Endothelial cell (in vitro differentiated cells): ENCODE data around the gene LMF1. TPM values are rescaled to one million over a fixed set of nuclear protein-coding genes. Genes with fewer than 3 reads are reported as not detected.

Experiments used
- DNase-seq: peaks from one replicate; pipeline ENCODE4 v3.0.0; 2021; ENCODE audit warnings: low spot score
- H3K27ac Mint-ChIP-seq: one replicate; pipeline ENCODE4 v1.8.0; 2021; ENCODE audit warnings: mixed read lengths, inconsistent platforms; ENCODE audit not compliant: unreplicated experiment
- H3K27me3 Mint-ChIP-seq: one replicate; pipeline ENCODE4 v1.8.0; 2021; ENCODE audit warnings: mild to moderate bottlenecking, moderate library complexity, mixed read lengths, inconsistent platforms; ENCODE audit not compliant: unreplicated experiment
- H3K36me3 Mint-ChIP-seq: one replicate; pipeline ENCODE4 v1.8.0; 2021; ENCODE audit warnings: mild to moderate bottlenecking, low read depth, mixed read lengths, inconsistent platforms; ENCODE audit not compliant: unreplicated experiment
- H3K4me1 Mint-ChIP-seq: one replicate; pipeline ENCODE4 v1.8.0; 2021; ENCODE audit warnings: mild to moderate bottlenecking, mixed read lengths, inconsistent platforms; ENCODE audit not compliant: unreplicated experiment
- H3K4me3 Mint-ChIP-seq: one replicate; pipeline ENCODE4 v1.8.0; 2021; ENCODE audit warnings: mild to moderate bottlenecking, mixed read lengths, inconsistent platforms; ENCODE audit not compliant: unreplicated experiment
- H3K9me3 Mint-ChIP-seq: one replicate; pipeline ENCODE4 v1.8.0; 2021; ENCODE audit warnings: mixed read lengths, inconsistent platforms; ENCODE audit not compliant: unreplicated experiment
- total RNA-seq: library from RNA; stranded (reverse); fragmentation: NEBNext Ultra II Directional; extraction: Animal tissue kit (Norgen Biotek cat#: 25700); gene quantifications from one replicate; pipeline ENCODE4 v1.2.1, GENCODE V29; 2021; ENCODE audit not compliant: unreplicated experiment
- TF ChIP-seq, protein P1 (sequence below): fragments of 200-600 bp; sonication (generic); IDR thresholded peaks from one replicate; pipeline ENCODE4 v1.5.0; 2021; ENCODE audit warnings: antibody characterized with exemption; ENCODE audit not compliant: unreplicated experiment

Gene LMF1
- total RNA-seq, 1 donor from 2014 or later: 21.7 TPM

DNA sequence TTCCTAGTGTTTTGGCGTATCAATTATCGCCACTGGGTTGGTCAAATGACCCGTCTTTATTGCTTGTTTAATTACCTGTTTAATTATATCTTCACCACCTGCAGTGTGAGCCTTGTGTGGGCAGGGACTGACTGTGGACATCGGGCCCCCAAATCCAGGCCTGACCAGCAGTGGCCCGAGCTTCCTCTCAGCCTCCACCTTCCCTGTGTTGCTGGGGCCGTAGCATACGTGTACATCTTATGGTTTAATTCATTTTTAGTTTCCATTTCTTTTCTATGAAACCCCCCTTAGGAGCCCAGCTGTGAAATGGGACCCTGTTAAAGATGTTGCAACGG is 1.2 kb upstream of the LMF1 start:
- H3K36me3 Mint-ChIP-seq: no peaks in the 10 kb centered on the region
- peak overlapping the region; percentile 86 for H3K27ac Mint-ChIP-seq
- no peak for DNase-seq
- peaks cover 13% of the 10 kb centered on the region for H3K27me3 Mint-ChIP-seq
- TF ChIP-seq, protein P1, sequence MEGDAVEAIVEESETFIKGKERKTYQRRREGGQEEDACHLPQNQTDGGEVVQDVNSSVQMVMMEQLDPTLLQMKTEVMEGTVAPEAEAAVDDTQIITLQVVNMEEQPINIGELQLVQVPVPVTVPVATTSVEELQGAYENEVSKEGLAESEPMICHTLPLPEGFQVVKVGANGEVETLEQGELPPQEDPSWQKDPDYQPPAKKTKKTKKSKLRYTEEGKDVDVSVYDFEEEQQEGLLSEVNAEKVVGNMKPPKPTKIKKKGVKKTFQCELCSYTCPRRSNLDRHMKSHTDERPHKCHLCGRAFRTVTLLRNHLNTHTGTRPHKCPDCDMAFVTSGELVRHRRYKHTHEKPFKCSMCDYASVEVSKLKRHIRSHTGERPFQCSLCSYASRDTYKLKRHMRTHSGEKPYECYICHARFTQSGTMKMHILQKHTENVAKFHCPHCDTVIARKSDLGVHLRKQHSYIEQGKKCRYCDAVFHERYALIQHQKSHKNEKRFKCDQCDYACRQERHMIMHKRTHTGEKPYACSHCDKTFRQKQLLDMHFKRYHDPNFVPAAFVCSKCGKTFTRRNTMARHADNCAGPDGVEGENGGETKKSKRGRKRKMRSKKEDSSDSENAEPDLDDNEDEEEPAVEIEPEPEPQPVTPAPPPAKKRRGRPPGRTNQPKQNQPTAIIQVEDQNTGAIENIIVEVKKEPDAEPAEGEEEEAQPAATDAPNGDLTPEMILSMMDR: no peak
- H3K4me1 Mint-ChIP-seq: peaks cover 5% of the 10 kb centered on the region
- H3K4me3 Mint-ChIP-seq: peak overlapping the region; percentile 85
- H3K9me3 Mint-ChIP-seq: no peaks in the 10 kb centered on the region

DNA sequence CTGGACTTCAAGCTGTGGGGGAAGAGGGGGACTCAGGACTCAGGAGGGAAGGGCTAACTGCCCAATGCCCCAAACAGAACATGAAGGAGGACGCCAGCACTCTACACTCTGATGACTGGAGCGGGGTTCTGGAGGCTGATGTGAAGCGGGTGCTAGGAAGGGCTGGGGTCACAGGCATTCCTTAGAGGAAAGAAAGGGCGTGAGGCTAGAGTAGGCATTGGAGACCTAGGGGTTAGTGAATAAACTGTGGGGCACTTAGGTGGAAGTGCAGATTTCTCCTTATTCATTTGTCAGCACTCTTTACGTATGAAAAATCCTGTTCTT is 760 bp upstream of the LMF1 start:
- Mint-ChIP-seq H3K9me3 (no peaks in the 10 kb centered on the region), H3K27me3 (peaks cover 13% of the 10 kb centered on the region), H3K27ac (peak overlapping the region; percentile 86), H3K4me1 (peaks cover 5% of the 10 kb centered on the region), H3K4me3 (peak overlapping the region; percentile 85), H3K36me3 (peaks cover 2% of the 10 kb centered on the region)
- no peak for DNase-seq
- TF ChIP-seq, protein P1: no peak

DNA sequence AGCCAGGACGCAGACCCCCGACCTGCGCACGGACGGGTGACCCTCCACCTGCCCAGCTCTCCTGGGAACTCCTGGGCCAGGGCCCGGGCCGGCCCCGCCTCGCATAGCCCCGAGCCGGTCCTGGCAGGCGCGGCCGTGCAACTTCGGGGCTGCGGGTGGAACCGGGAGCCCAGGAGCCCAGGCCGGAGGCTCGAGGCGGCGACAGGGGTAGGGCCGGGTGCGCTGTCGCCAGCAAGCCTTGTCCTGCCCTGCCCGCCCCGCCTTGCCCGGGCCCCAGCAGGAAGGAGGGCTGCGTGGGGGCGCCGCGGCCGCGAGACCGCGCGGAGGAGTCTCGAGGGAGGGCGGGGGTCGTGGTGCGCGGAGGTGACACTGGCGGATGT is 408 bp downstream of the LMF1 start:
- TF ChIP-seq, protein P1: no peak
- peaks cover 12% of the 10 kb centered on the region for H3K36me3 Mint-ChIP-seq
- no peaks in the 10 kb centered on the region for H3K9me3 Mint-ChIP-seq
- no peak overlapping the region for H3K4me3 Mint-ChIP-seq
- peaks cover 5% of the 10 kb centered on the region for H3K4me1 Mint-ChIP-seq
- H3K27me3 Mint-ChIP-seq: peaks cover 11% of the 10 kb centered on the region
- H3K27ac Mint-ChIP-seq: no peak overlapping the region
- DNase-seq: no peak

- TF ChIP-seq, protein P1: no peak
- Mint-ChIP-seq H3K27ac (no peak overlapping the region), H3K27me3 (peaks cover 9% of the 10 kb centered on the region), H3K4me3 (peak overlapping the region; percentile 87), H3K36me3 (peaks cover 18% of the 10 kb centered on the region), H3K9me3 (no peaks in the 10 kb centered on the region), H3K4me1 (peaks cover 5% of the 10 kb centered on the region)
- DNase-seq: no peak
Observed at GRCh38 chr16:969508-970385, 1.0 kb downstream of the LMF1 start.

- no peak for DNase-seq
Observed at GRCh38 chr16:968620-969019, 2.2 kb downstream of the LMF1 start.

More at GRCh38 chr16:968620-969019, 2.2 kb downstream of the LMF1 start:
- H3K9me3 Mint-ChIP-seq: no peaks in the 10 kb centered on the region
- H3K27me3 Mint-ChIP-seq: peaks cover 10% of the 10 kb centered on the region
- H3K4me1 Mint-ChIP-seq: peaks cover 8% of the 10 kb centered on the region
- H3K36me3 Mint-ChIP-seq: peaks cover 24% of the 10 kb centered on the region
- TF ChIP-seq, protein P1: no peak
- H3K27ac Mint-ChIP-seq: no peak overlapping the region
- H3K4me3 Mint-ChIP-seq: peak overlapping the region; percentile 63
